Caco-2 (cell line): ENCODE data around the gene EFHC2. TPM values are rescaled to one million over a fixed set of nuclear protein-coding genes. Genes with fewer than 3 reads are reported as not detected.

Experiments
- BruUV-seq: library from RNA; stranded (reverse); fragments of 400-500 nt; replicated peaks from 2 replicates; lab custom pipeline; 2021; lab: Mats Ljungman, UMichigan
- CTCF ChIA-PET: fragments of 300-600 bp; sonication (Branson Sonifier 250); formaldehyde crosslinking; loops from one replicate; lab custom pipeline; 2022; ENCODE audit warnings: antibody characterized with exemption; lab: Charles Lee
- POLR2A ChIA-PET: fragments of 300-600 bp; sonication (Branson Sonifier 250); formaldehyde crosslinking; loops from one replicate; lab custom pipeline; 2022; ENCODE audit warnings: antibody characterized with exemption; lab: Charles Lee
- DNase-seq, 2 experiments: peaks; one replicate each; pipeline versions ENCODE4 v3.0.0 to v3.0.0-alpha.2; 2020 to 2022
- H3K27me3 ChIP-seq: replicated peaks from 2 replicates; pipeline ENCODE4 v1.6.0; 2011; ENCODE audit warnings: low read length; ENCODE audit not compliant: control insufficient read depth, insufficient read depth
- H3K36me3 ChIP-seq: 2 replicates; pipeline ENCODE4 v1.5.1; 2011; ENCODE audit warnings: low read length; ENCODE audit not compliant: control insufficient read depth, insufficient read depth
- H3K4me1 ChIP-seq: fragments of 250-450 bp; sonication (Bioruptor Pico); 2 replicates; pipeline ENCODE4 v1.5.1; 2020; ENCODE audit warnings: mild to moderate bottlenecking
- H3K4me3 ChIP-seq: 2 replicates; pipeline ENCODE4 v1.5.1; 2011; ENCODE audit warnings: low read depth, mild to moderate bottlenecking, control low read depth, low read length
- H3K9me3 ChIP-seq: fragments of 250-450 bp; sonication (Bioruptor Pico); 2 replicates; pipeline ENCODE4 v1.5.1; 2020; ENCODE audit warnings: mild to moderate bottlenecking, moderate library complexity
- H3K27ac Mint-ChIP-seq: one replicate; pipeline ENCODE4 v1.8.0; 2022; ENCODE audit warnings: mixed read lengths; ENCODE audit not compliant: unreplicated experiment
- H3K27me3 Mint-ChIP-seq: one replicate; pipeline ENCODE4 v1.8.0; 2022; ENCODE audit warnings: mixed read lengths; ENCODE audit not compliant: insufficient read depth, unreplicated experiment
- H3K36me3 Mint-ChIP-seq: one replicate; pipeline ENCODE4 v1.8.0; 2022; ENCODE audit warnings: mild to moderate bottlenecking, mixed read lengths; ENCODE audit not compliant: insufficient read depth, unreplicated experiment
- H3K4me1 Mint-ChIP-seq: one replicate; pipeline ENCODE4 v1.8.0; 2022; ENCODE audit warnings: low read depth, mixed read lengths; ENCODE audit not compliant: unreplicated experiment
- H3K4me3 Mint-ChIP-seq: one replicate; pipeline ENCODE4 v1.8.0; 2022; ENCODE audit warnings: mild to moderate bottlenecking, moderate library complexity, mixed read lengths; ENCODE audit not compliant: unreplicated experiment
- H3K9me3 Mint-ChIP-seq: one replicate; pipeline ENCODE4 v1.8.0; 2022; ENCODE audit warnings: mixed read lengths; ENCODE audit not compliant: unreplicated experiment
- intact Hi-C: fragments of 100-400 bp; cut with micrococcal nuclease; formaldehyde crosslinking; loops from one replicate; pipeline ENCODE4 v1.10.0; 2022; ENCODE audit not compliant: unreplicated experiment
- total RNA-seq: library from RNA; stranded (reverse); gene quantifications from 2 replicates; pipeline ENCODE4 v1.2.3, GENCODE V29; 2022
- TF ChIP-seq, protein P1 (sequence below), 2 experiments: fragments of 200-600 bp in 1 of 2; IDR thresholded peaks; 1 replicate in 1 of 2; 2 replicates in 1 of 2; pipeline versions ENCODE4 v1.5.1 to v1.8.0; 2011 to 2022; ENCODE audit warnings: antibody characterized with exemption in 1 of 2, control low read depth in 1 of 2, inconsistent platforms in 1 of 2, low read depth in 1 of 2, low read length in 1 of 2, mild to moderate bottlenecking in 1 of 2, moderate library complexity in 1 of 2; ENCODE audit not compliant: insufficient read depth in 1 of 2, severe bottlenecking in 1 of 2, unreplicated experiment in 1 of 2

Gene EFHC2
- total RNA-seq, 1 experiment from 2014 or later = not detected

GRCh38 chrX:44227991-44228390, 115.5 kb downstream of the EFHC2 start:
- no peaks in the 10 kb centered on the region for H3K9me3 Mint-ChIP-seq
- intact Hi-C loops = no loop called here
- Histone ChIP-seq H3K4me1 (no peaks in the 10 kb centered on the region), H3K9me3 (no peaks in the 10 kb centered on the region), H3K4me3 (no peak overlapping the region), H3K36me3 (no peaks in the 10 kb centered on the region), H3K27me3 (no peaks in the 10 kb centered on the region)
- no peaks in the 10 kb centered on the region for H3K4me1 Mint-ChIP-seq
- POLR2A ChIA-PET = no interaction called here
- H3K4me3 Mint-ChIP-seq = no peak overlapping the region
- CTCF ChIA-PET = no interaction called here
- no peak overlapping the region for H3K27ac Mint-ChIP-seq
- no peaks in the 10 kb centered on the region for H3K27me3 Mint-ChIP-seq
- H3K36me3 Mint-ChIP-seq = no peaks in the 10 kb centered on the region
- no TSS peak for BruUV-seq
- DNase-seq = no peak
- TF ChIP-seq, protein P1, sequence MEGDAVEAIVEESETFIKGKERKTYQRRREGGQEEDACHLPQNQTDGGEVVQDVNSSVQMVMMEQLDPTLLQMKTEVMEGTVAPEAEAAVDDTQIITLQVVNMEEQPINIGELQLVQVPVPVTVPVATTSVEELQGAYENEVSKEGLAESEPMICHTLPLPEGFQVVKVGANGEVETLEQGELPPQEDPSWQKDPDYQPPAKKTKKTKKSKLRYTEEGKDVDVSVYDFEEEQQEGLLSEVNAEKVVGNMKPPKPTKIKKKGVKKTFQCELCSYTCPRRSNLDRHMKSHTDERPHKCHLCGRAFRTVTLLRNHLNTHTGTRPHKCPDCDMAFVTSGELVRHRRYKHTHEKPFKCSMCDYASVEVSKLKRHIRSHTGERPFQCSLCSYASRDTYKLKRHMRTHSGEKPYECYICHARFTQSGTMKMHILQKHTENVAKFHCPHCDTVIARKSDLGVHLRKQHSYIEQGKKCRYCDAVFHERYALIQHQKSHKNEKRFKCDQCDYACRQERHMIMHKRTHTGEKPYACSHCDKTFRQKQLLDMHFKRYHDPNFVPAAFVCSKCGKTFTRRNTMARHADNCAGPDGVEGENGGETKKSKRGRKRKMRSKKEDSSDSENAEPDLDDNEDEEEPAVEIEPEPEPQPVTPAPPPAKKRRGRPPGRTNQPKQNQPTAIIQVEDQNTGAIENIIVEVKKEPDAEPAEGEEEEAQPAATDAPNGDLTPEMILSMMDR (IDR thresholded peaks at IDR 0.05; ENCODE audit: insufficient read depth in 1 of 2, low read depth in 1 of 2, low read length in 1 of 2, severe bottlenecking in 1 of 2, unreplicated experiment in 1 of 2) = no peak

DNA sequence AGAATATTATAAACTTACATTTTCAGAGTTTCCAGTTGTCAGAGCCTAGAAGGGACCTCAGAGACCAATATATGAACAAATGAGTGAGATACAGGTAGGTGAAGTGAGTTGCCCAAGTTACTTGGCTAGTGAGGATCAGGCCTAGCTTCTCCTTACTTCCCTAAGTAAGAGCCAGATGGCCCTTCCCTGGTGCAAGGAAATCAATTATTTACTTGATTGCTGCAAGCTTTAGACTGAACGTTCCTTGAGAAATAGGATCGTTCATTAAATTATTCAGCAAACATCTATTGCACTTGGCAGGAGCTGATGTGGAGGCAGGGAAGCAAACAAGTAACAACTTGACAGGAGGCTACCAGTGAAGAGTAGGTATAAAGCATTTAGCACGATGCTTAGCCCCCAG, 117.8 kb downstream of the EFHC2 start:
- Histone ChIP-seq H3K9me3 (no peaks in the 10 kb centered on the region), H3K4me3 (no peak overlapping the region), H3K27me3 (no peaks in the 10 kb centered on the region), H3K36me3 (no peaks in the 10 kb centered on the region), H3K4me1 (no peaks in the 10 kb centered on the region)
- intact Hi-C loops = no loop called here
- no peaks in the 10 kb centered on the region for H3K9me3 Mint-ChIP-seq
- TF ChIP-seq, protein P1 (IDR thresholded peaks at IDR 0.05; ENCODE audit: insufficient read depth in 1 of 2, low read depth in 1 of 2, low read length in 1 of 2, severe bottlenecking in 1 of 2, unreplicated experiment in 1 of 2) = no peak
- peaks cover 7% of the 10 kb centered on the region for H3K4me1 Mint-ChIP-seq
- H3K4me3 Mint-ChIP-seq = no peak overlapping the region
- CTCF ChIA-PET = no interaction called here
- no peaks in the 10 kb centered on the region for H3K36me3 Mint-ChIP-seq
- POLR2A ChIA-PET = no interaction called here
- H3K27me3 Mint-ChIP-seq = no peaks in the 10 kb centered on the region
- no peak overlapping the region for H3K27ac Mint-ChIP-seq
- BruUV-seq = no TSS peak
- no peak for DNase-seq

GRCh38 chrX:44224760-44225159, 118.7 kb downstream of the EFHC2 start:
- POLR2A ChIA-PET = no interaction called here

More at GRCh38 chrX:44224760-44225159, 118.7 kb downstream of the EFHC2 start:
- Histone ChIP-seq H3K4me1 (no peaks in the 10 kb centered on the region), H3K4me3 (no peak overlapping the region), H3K9me3 (no peaks in the 10 kb centered on the region), H3K36me3 (no peaks in the 10 kb centered on the region), H3K27me3 (no peaks in the 10 kb centered on the region)
- Mint-ChIP-seq H3K27me3 (no peaks in the 10 kb centered on the region), H3K9me3 (no peaks in the 10 kb centered on the region), H3K4me3 (no peak overlapping the region), H3K4me1 (peaks cover 7% of the 10 kb centered on the region), H3K27ac (no peak overlapping the region), H3K36me3 (no peaks in the 10 kb centered on the region)
- DNase-seq = no peak
- CTCF ChIA-PET = no interaction called here
- TF ChIP-seq, protein P1 (IDR thresholded peaks at IDR 0.05; ENCODE audit: insufficient read depth in 1 of 2, low read depth in 1 of 2, low read length in 1 of 2, severe bottlenecking in 1 of 2, unreplicated experiment in 1 of 2) = no peak
- no TSS peak for BruUV-seq
- intact Hi-C loops = no loop called here
